ENCODE data around the gene TRAPPC14.

TRAPPC14 gene

GRCh38 chr7:100124301-100125230 is 34.0 kb downstream of the TRAPPC14 start:
- DNase-seq: no peak

DNA sequence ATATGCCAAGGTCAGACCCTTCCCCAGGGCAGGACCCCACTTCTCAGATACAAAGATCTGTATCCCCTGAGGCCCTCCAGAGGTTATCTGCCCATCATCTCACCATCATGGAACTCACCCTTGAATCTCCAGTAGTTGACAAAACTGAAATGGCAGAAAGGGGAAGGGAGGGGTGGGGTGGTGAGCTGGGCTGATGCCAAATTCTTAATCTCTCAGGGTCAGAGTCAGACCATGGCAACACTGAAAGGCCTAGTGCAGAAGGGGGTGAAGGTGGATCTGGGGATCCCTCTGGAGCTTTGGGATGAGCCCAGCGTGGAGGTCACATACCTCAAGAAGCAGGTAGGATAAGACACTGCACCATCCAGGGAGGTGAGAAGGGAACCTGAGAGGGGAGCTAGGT is 36.0 kb downstream of the TRAPPC14 start:
- no peak for DNase-seq

DNA sequence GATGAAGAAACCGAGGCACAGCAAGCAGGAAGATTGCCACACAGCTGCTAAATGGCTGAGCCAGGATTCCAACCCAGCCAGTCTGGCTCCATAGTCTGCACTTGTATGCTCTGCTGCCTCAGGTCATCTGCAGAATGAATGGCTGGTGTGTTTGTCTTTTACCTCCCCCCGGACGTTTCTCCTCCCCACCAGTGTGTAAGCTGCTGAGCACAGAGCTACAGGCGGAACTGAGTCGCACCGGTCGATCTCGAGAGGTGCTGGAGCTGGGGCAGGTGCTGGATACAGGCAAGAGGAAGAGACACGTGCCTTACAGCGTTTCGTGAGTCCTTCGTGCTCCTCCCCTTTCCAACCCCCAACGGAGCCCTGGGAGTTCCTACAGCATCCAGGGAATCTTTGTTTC is 36.5 kb downstream of the TRAPPC14 start:
- no peak for DNase-seq

GRCh38 chr7:100120733-100121036 is 37.8 kb downstream of the TRAPPC14 start:
- no peak for DNase-seq

DNA sequence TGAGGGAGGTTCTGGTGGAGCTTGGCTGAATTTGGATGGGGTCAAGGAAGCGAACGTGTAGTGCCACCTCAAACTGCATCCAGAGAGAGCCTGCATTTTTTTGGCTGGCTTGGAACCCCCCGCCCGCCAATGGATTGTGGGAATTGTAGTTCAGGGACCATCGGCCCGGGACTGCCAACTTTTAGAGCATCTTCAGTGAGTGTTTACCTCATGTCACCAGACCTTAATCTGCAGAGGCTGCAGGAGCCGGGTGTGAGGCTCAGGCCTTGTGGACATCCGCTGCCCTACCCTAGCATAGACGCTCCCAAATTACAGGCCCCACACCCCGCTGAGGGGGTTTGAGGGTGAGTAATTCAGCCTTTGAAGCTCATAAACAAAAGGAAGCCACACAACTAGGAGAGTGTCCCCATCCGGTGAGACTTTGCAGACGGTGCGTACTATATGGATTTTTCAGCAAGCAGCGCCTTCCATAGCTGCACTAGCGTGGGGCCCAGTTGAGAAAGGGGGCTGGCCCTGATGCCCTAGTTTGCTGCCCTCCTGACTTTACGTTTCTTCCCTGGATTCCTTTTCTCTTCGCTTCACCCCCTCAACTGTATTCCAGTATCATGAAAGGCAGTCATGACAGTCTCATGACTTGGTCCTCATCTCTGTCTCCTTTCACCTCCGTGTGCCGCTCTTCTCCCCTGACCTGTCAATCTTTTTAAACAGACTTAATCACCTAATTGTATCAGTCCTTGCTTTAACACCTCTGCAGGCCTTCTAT is 38.4 kb downstream of the TRAPPC14 start:
- peak; percentile 55 to 70 for DNase-seq

DNA sequence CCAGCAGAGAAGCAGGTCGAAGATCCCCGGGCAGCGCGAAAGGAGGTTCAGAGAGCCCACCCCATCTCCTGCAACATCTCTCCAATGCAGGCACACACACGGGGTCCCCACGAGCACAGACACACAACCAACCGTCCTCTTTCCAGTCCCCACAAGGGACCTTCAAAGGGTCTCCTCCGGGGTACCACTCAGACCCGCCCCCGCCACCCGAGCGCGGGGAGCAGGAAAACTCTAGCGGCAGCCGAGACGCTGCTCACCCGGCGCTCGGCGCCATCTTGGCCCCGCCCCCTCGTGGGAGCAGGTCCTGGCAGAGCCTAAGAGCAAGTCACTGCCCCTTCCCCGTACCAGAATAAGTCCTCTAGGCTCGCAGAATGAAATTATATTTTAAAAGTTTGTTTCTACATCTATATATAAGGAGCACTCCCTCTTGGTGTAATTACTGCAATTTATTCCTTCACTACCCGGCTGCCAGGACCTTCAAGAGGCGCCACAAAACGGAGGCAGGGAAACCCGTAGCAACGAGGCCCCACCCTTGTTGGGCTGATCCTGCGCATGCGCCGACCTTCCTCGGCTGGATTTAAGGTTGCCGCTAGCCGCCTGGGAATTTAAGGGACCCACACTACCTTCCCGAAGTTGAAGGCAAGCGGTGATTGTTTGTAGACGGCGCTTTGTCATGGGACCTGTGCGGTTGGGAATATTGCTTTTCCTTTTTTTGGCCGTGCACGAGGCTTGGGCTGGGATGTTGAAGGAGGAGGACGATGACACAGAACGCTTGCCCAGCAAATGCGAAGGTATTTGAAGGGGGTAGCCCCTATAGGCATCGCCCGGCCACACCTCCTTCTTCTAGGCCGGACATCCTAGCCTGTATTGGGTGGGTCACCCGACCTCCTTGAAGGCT is 39.2 kb downstream of the TRAPPC14 start, which contains the start of the genes CNPY4 and TAF6:
Gene CNPY4, plus strand, starts transcription at position 563 of the 898 bp plus-strand sequence. Its CDS starts 111 bp downstream, at position 674.
Gene TAF6, minus strand, starts transcription at position 287 of the 898 bp plus-strand sequence. CDS start 5,149 bp downstream, outside the sequence.
- peak; percentile 90 to 94 for DNase-seq

DNA sequence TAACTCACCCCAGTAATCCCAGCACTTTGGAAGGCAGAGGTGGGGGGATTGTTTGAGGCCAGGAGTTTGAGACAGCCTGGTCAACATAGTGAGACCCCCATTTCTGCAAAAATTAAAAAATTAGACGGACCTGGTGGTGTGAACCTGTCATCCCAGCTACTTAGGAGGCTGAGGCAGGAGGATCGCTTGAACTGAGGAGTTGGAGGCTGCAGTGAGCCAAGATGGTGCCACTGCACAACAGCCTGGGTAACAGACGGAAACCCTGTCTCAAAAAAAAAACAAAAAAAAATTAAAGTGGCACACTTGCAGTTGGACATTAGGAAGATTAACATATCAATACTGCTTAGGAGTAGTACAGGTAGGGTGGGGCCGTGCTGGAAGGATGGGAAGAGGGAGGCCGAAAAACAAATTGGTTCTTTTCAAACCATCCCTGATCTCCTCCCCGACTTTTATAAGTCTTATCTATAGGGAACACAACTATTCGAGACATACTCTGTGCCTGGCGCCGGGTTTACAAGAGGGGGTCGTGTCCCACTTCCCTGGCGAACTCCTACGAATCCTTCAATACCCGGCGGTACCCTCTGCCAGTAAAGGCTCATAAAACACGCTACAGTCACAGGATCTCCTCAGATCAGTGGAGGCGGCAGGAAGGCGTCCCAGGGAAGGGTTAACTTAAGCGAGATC is 40.0 kb downstream of the TRAPPC14 start:
- no peak for DNase-seq

DNA sequence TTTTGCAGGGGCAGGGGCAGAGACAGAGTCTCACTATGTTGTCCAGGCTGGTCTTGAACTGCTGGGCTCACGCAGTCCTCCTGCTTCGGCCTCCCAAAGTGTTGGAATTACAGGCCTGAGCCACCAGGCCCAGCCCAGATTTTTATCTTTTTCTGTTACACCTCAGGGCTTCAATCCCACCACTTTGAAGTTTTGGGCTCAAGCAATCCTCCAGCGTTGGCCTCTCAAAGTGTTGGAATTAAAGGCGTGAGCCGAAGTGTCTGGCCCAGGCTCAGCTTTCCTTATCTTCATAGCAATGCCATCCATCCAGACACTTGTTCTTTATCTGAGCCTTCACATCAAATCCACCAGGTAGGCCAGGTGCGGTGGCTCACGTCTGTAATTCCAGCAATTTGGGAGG is 43.5 kb downstream of the TRAPPC14 start:
- no peak for DNase-seq

DNA sequence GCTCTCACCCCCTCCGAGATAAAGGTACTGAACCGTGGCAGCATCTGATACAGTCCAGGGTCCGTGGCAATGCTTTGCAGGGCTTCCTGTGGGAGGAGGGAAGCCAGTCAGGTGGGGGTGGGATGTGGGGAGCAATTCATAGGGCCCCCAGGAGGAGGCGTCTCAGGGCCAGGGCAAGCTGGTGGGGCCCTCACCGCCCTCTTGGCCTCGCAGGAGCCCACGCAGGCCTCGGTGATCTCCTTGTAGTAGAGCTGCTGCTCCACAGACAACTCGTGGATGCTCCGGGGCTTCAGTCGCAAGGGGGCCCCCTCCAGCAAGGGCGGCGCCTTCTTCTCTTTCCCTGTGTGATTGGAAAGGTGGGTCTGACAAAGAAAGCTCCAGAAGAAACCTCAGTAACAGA is 46.6 kb downstream of the TRAPPC14 start:
- DNase-seq: no peak

DNA sequence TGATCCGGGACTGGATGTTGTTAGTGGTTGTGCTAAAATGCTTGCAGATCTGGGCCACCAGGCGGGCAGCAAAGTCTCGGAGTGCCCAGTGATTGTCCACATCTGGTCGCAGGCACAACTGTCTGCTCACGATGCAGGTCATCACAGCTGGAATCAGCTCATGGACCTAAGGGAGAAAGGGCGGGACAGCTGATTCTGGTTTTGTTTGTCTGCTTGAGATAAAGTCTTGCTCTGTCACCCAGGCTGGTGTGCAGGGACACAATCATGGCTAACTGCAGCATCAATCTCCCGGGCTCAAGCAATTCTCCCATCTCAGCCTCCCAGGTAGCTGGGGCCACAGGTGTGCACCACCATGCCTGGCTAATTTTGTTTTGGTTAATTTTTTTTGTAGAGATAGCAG is 47.4 kb downstream of the TRAPPC14 start:
- DNase-seq: no peak

GRCh38 chr7:100109521-100110163 is 48.9 kb downstream of the TRAPPC14 start:
- no peak for DNase-seq

- no peak for DNase-seq
Observed at GRCh38 chr7:100107890-100108289, 50.6 kb downstream of the TRAPPC14 start.

GRCh38 chr7:100107125-100107737 is 51.3 kb downstream of the TRAPPC14 start:
- no peak for DNase-seq

DNA sequence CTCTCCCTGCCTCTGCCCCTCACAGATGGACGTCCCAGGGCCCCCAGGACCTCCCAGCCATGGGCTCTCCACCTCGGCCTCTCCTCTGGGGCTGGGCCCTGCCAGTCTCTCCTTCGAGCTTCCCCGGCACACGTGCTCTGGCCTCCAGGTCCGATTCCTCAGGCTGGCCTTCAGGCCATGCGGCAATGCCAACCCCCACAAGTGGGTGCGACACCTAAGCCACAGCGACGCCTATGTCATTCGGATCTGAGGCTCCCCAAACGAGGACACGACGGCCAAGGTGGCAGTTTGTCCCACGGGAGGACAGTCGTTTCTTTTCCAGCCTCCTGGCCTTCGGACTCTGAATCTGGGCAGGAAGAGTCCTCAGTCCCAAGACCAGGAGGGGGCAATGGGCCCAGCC is 51.9 kb downstream of the TRAPPC14 start:
- no peak for DNase-seq

GRCh38 chr7:100105534-100105933 is 53.0 kb downstream of the TRAPPC14 start:
- DNase-seq: no peak
